ENCODE data around the gene ARHGEF33.

ARHGEF33 gene

GRCh38 chr2:38945911-38946310, 56.2 kb downstream of the ARHGEF33 start:
- Histone ChIP-seq H3K36me3 (ENCODE audit: control insufficient read depth in 2 of 2, insufficient read depth in 1 of 2, low read length in 2 of 2) (no peaks in the 10 kb centered on the region), H3K4me1 (ENCODE audit: control insufficient read depth, insufficient read depth, low read length) (peaks cover 9% of the 10 kb centered on the region), H3K9me3 (ENCODE audit: control insufficient read depth, insufficient read depth, low read depth, low read length) (no peaks in the 10 kb centered on the region), H3K4me3 (ENCODE audit: low read depth, low read length) (no peak overlapping the region), H3K27ac (ENCODE audit: extremely low read depth, low read depth, low read length) (no peak overlapping the region)
- no peak for TF ChIP-seq PRDM6 (tag by site-specific recombination; IDR thresholded peaks at IDR 0.05)
- no peak for TF ChIP-seq MEIS1 (CRISPR knock-in tag; IDR thresholded peaks at IDR 0.05; ENCODE audit: borderline replicate concordance)
- no peak for TF ChIP-seq ZNF747 (tag by site-specific recombination; IDR thresholded peaks at IDR 0.05)
- CTCF ChIA-PET, result interaction anchor here (0.6 to 7.7 kb wide), 6 partner anchors 18 to 283 kb away, joined by 3 to 116 read pairs (median 7); no protein-coding TSS in a partner anchor
- POLR2A ChIA-PET, result interaction anchor here (0.6 kb wide), 1 partner anchor 148 kb away, joined by 3 read pairs; no protein-coding TSS in a partner anchor

- H3K27ac ChIP-seq (ENCODE audit: extremely low read depth, low read depth, low read length), result no peak overlapping the region
- CTCF ChIA-PET, result interaction anchor here (0.5 to 7.7 kb wide), 51 partner anchors 8 to 1319 kb away, joined by 3 to 116 read pairs (median 4); partner anchors contain the start of gene ARHGEF33
- POLR2A ChIA-PET, result interaction anchor here (0.5 to 1.8 kb wide), 6 partner anchors 17 to 382 kb away, joined by 3 to 12 read pairs (median 4); partner anchors contain the start of genes DHX57, MORN2 and SRSF7
- no peak overlapping the region for H3K4me3 ChIP-seq (ENCODE audit: low read depth, low read length)
- no peaks in the 10 kb centered on the region for H3K36me3 ChIP-seq (ENCODE audit: control insufficient read depth in 2 of 2, insufficient read depth in 1 of 2, low read length in 2 of 2)
- peaks cover 9% of the 10 kb centered on the region for H3K4me1 ChIP-seq (ENCODE audit: control insufficient read depth, insufficient read depth, low read length)
- H3K9me3 ChIP-seq (ENCODE audit: control insufficient read depth, insufficient read depth, low read depth, low read length), result no peaks in the 10 kb centered on the region
- TF ChIP-seq ZIC2 (tag by site-specific recombination; IDR thresholded peaks at IDR 0.05) (peak; percentile 48; the same call in 1 of the 2 replicates), CTCF (tag by site-specific recombination; IDR thresholded peaks at IDR 0.05) (peak; percentile 78), AEBP2 (tag by site-specific recombination; IDR thresholded peaks at IDR 0.05; ENCODE audit: borderline replicate concordance) (no peak), HOXD13 (CRISPR knock-in tag; IDR thresholded peaks at IDR 0.05; ENCODE audit: borderline replicate concordance) (no peak), ZBTB17 (tag by site-specific recombination; IDR thresholded peaks at IDR 0.05) (peak; percentile 95), WT1 (tag by site-specific recombination; IDR thresholded peaks at IDR 0.05) (no peak), ZNF654 (tag by site-specific recombination; IDR thresholded peaks at IDR 0.05; ENCODE audit: low read depth) (peak; percentile 53), TRIM28 (IDR thresholded peaks at IDR 0.05; ENCODE audit: borderline replicate concordance, low read length) (no peak; the same call in 1 of the 2 replicates), ZNF18 (tag by site-specific recombination; IDR thresholded peaks at IDR 0.05) (no peak), KLF7 (tag by site-specific recombination; IDR thresholded peaks at IDR 0.05; ENCODE audit: borderline replicate concordance) (no peak), ZNF660 (tag by site-specific recombination; IDR thresholded peaks at IDR 0.05) (peak; percentile 36; the same call in 1 of the 2 replicates), ZNF843 (tag by site-specific recombination; IDR thresholded peaks at IDR 0.05) (no peak), ZBTB26 (tag by site-specific recombination; optimal IDR thresholded peaks at IDR 0.05) (no peak), ZNF404 (tag by site-specific recombination; IDR thresholded peaks at IDR 0.05) (no peak), ZBTB8A (tag by site-specific recombination; IDR thresholded peaks at IDR 0.05) (0 out of 2 replicates have a peak, but pooled peaks have one; percentile 20), SCRT2 (tag by site-specific recombination; IDR thresholded peaks at IDR 0.05) (peak; percentile 76), ZNF621 (tag by site-specific recombination; IDR thresholded peaks at IDR 0.05) (no peak), ZNF16 (tag by site-specific recombination; IDR thresholded peaks at IDR 0.05; ENCODE audit: low read depth) (no peak)
These were observed 57.9 kb downstream of the ARHGEF33 start for GRCh38 chr2:38947241-38948239.
